HepG2 (cell line): ENCODE results near the gene ARFIP2. TPM values are rescaled to one million over a fixed set of nuclear protein-coding genes. Genes with fewer than 3 reads are reported as not detected.

Experiments
- ATAC-seq: fragments of 200-7000 bp; cut with Tn5 transposase; 3 replicates; pipeline ENCODE4 v1.9.1; 2020; ENCODE audit warnings: mild to moderate bottlenecking, moderate library complexity
- BruUV-seq: library from RNA; stranded (reverse); fragments of 400-500 nt; replicated peaks from 2 replicates; lab custom pipeline; 2021; lab: Mats Ljungman, UMichigan
- CTCF ChIA-PET: fragments of 300-600 bp; formaldehyde crosslinking; extraction: SDS; loops from one replicate; lab custom pipeline; 2021; ENCODE audit warnings: low total read pairs, inconsistent platforms, low intra/inter-chr PET ratio; lab: Yijun Ruan, JAX
- POLR2A ChIA-PET: fragments of 350-600 bp; sonication (Branson Sonifier 250); formaldehyde crosslinking; loops from one replicate; lab custom pipeline; 2020; ENCODE audit warnings: antibody characterized with exemption, inconsistent platforms; lab: Yijun Ruan, JAX
- DNase-seq: peaks from one replicate; pipeline ENCODE4 v3.0.0-alpha.2; 2015; ENCODE audit warnings: low spot score
- FAIRE-seq: peaks from 3 replicates; lab custom pipeline; 2011; peaks lifted over from hg19 to GRCh38; lab: Jason Lieb, UNC
- H2AFZ ChIP-seq: one replicate; pipeline ENCODE4 v1.6.1; 2011; ENCODE audit warnings: low read length, inconsistent platforms
- H3K27ac ChIP-seq: fragments of 300-600 bp; 3 replicates; pipeline ENCODE4 v1.8.0; 2011; ENCODE audit warnings: mixed run types, mild to moderate bottlenecking, mixed read lengths, low read length, inconsistent platforms; ENCODE audit not compliant: insufficient read depth; ENCODE audit errors: extremely low read length
- H3K27me3 ChIP-seq, 2 experiments: fragments of 200-600 bp in 1 of 2; 2 replicates in 1 of 2; 3 replicates in 1 of 2; pipeline versions ENCODE4 v1.6.0 to v1.8.0; 2011; ENCODE audit warnings: low read length in 2 of 2, mild to moderate bottlenecking in 2 of 2, moderate library complexity in 2 of 2, inconsistent platforms in 1 of 2; ENCODE audit not compliant: insufficient read depth in 2 of 2, control insufficient read depth in 1 of 2
- H3K36me3 ChIP-seq, 2 experiments: fragments of 200-600 bp in 1 of 2; replicated peaks in 1 of 2; 2 replicates in 1 of 2; 3 replicates in 1 of 2; pipeline versions ENCODE4 v1.5.1 to v1.8.0; 2011; ENCODE audit warnings: low read length in 2 of 2, inconsistent platforms in 1 of 2; ENCODE audit not compliant: insufficient read depth in 2 of 2, control insufficient read depth in 1 of 2
- H3K4me1 ChIP-seq: 2 replicates; pipeline ENCODE4 v1.5.1; 2012; ENCODE audit warnings: low read length, inconsistent platforms; ENCODE audit not compliant: insufficient read depth
- H3K4me2 ChIP-seq: 2 replicates; pipeline ENCODE4 v1.6.0; 2011; ENCODE audit warnings: low read depth, low read length, inconsistent platforms
- H3K4me3 ChIP-seq, 3 experiments: fragments of 200-600 bp in 1 of 3; sonication (generic), shearing (Covaris generic) in 1 of 3; replicated peaks in 1 of 3; 2 replicates each; pipeline ENCODE4 v1.5.1; 2011 to 2016; ENCODE audit warnings: low read length in 3 of 3, inconsistent platforms in 2 of 3, low read depth in 2 of 3, mild to moderate bottlenecking in 2 of 3, control low read depth in 1 of 3, mixed read lengths in 1 of 3; ENCODE audit not compliant: insufficient read depth in 1 of 3
- H3K79me2 ChIP-seq: one replicate; pipeline ENCODE4 v1.6.1; 2011; ENCODE audit warnings: low read length, inconsistent platforms; ENCODE audit not compliant: insufficient read depth
- H3K9ac ChIP-seq: 2 replicates; pipeline ENCODE4 v1.6.0; 2011; ENCODE audit warnings: mild to moderate bottlenecking, low read depth, low read length, inconsistent platforms; ENCODE audit not compliant: insufficient read depth
- H3K9me3 ChIP-seq: 2 replicates; pipeline ENCODE4 v1.5.1; 2012; ENCODE audit warnings: mild to moderate bottlenecking, low read length
- H4K20me1 ChIP-seq: 2 replicates; pipeline ENCODE4 v1.6.0; 2011; ENCODE audit warnings: inconsistent platforms, mild to moderate bottlenecking, low read length, moderate library complexity; ENCODE audit not compliant: insufficient read depth
- LBX2 ChIP-seq: sonication (generic); formaldehyde crosslinking; IDR thresholded peaks from 2 replicates; pipeline ENCODE4 v1.5.0; 2020; ENCODE audit warnings: missing genetic modification reagents, mild to moderate bottlenecking, borderline replicate concordance
- THAP7 ChIP-seq: sonication (generic); formaldehyde crosslinking; IDR thresholded peaks from 2 replicates; pipeline ENCODE4 v1.8.1; 2023; ENCODE audit warnings: mild to moderate bottlenecking, missing genetic modification reagents
- ZBTB38 ChIP-seq: sonication (generic); formaldehyde crosslinking; IDR thresholded peaks from 2 replicates; pipeline ENCODE4 v1.5.1; 2020; ENCODE audit warnings: mild to moderate bottlenecking, missing genetic modification reagents
- ZKSCAN5 ChIP-seq: sonication (generic); formaldehyde crosslinking; IDR thresholded peaks from 2 replicates; pipeline ENCODE4 v1.5.1; 2020; ENCODE audit warnings: mild to moderate bottlenecking, missing genetic modification reagents
- ZNF224 ChIP-seq: sonication (generic); formaldehyde crosslinking; IDR thresholded peaks from 2 replicates; pipeline ENCODE4 v1.5.0; 2020; ENCODE audit warnings: mild to moderate bottlenecking, missing genetic modification reagents
- ZNF891 ChIP-seq: sonication (generic); formaldehyde crosslinking; IDR thresholded peaks from 2 replicates; pipeline ENCODE4 v1.5.0; 2020; ENCODE audit warnings: mild to moderate bottlenecking, missing genetic modification reagents
- whole genome bisulfite sequencing: methylation state at CpG from one replicate; pipeline ENCODE4 v1.1.6; 2017; ENCODE audit warnings: low lambda C conversion rate; 5-methylcytosine and 5-hydroxymethylcytosine counted together
- in situ Hi-C: cut with HindIII; loops from 2 replicates; pipeline ENCODE4 v1.10.0; 2017; ENCODE audit warnings: low pct_unique_long_range_greater_than_20kb; ENCODE audit not compliant: extremely low pct_ligation_motif_present
- intact Hi-C: fragments of 100-400 bp; cut with micrococcal nuclease; formaldehyde crosslinking; loops from one replicate; pipeline ENCODE4 v1.10.0; 2022; ENCODE audit not compliant: unreplicated experiment
- polyA plus RNA-seq, 8 experiments: library from polyadenylated mRNA; depleted of rRNA in 3 of 8; stranded (reverse) in 7 of 8; unstranded in 1 of 8; fragments of >200 nt; fragmentation: Illumina TruSeq in 4 of 8; extraction: Trizol in 4 of 8; gene quantifications; 2 replicates each; pipeline versions ENCODE4 v1.2.1 to v1.2.3, GENCODE V29; 2011 to 2016; ENCODE audit warnings: low read depth in 4 of 8, missing spikeins in 1 of 8, mixed read lengths in 1 of 8; ENCODE audit not compliant: insufficient read depth in 1 of 8
- total RNA-seq, 5 experiments: library from RNA; depleted of rRNA; stranded (reverse); fragments of >200 nt; fragmentation: Illumina TruSeq; extraction: Trizol; gene quantifications; 2 replicates each; pipeline ENCODE4 v1.2.3, GENCODE V29; 2016; ENCODE audit warnings: low read depth in 1 of 5
- TF ChIP-seq, protein P1 (sequence below): sonication (generic); formaldehyde crosslinking; IDR thresholded peaks from 2 replicates; pipeline ENCODE4 v1.5.1; 2020; ENCODE audit warnings: mild to moderate bottlenecking, missing genetic modification reagents, moderate library complexity

Gene ARFIP2
- total and polyA plus RNA-seq, 2 of the 13 experiments (the other 11 are each of a cell fraction or from before 2014, with no cell fraction given), result 56.6 to 60.2 TPM

GRCh38 chr11:6502382-6502781, 21.3 kb upstream of the ARFIP2 start:
- no peaks in the 10 kb centered on the region for H3K27me3 ChIP-seq
- intact Hi-C loops (no loop called here), in situ Hi-C loops (loop anchor here (10.0 kb wide), 1 partner anchor 118 kb away; no protein-coding TSS in a partner anchor)
- H3K4me1 ChIP-seq, result no peaks in the 10 kb centered on the region
- 88% methylated on average over 3 of the region's 3 CpGs for WGBS
- BruUV-seq, result no TSS peak
- peaks cover 4 to 23% of the 10 kb centered on the region in 2 experiments; a peak in 3 of 5 replicates for H3K36me3 ChIP-seq
- no peak overlapping the region for H3K4me2 ChIP-seq
- ATAC-seq (no peak), DNase-seq (no peak), FAIRE-seq (no peak)
- H3K79me2 ChIP-seq, result no peaks in the 10 kb centered on the region
- no peak overlapping the region for H3K9ac ChIP-seq
- no peak overlapping the region for H2AFZ ChIP-seq
- POLR2A ChIA-PET, result no interaction called here
- TF ChIP-seq LBX2 (CRISPR knock-in tag) (no peak), ZNF224 (CRISPR knock-in tag) (no peak), ZKSCAN5 (no peak), ZNF891 (no peak), THAP7 (CRISPR knock-in tag) (no peak), ZBTB38 (no peak)
- TF ChIP-seq, protein P1, sequence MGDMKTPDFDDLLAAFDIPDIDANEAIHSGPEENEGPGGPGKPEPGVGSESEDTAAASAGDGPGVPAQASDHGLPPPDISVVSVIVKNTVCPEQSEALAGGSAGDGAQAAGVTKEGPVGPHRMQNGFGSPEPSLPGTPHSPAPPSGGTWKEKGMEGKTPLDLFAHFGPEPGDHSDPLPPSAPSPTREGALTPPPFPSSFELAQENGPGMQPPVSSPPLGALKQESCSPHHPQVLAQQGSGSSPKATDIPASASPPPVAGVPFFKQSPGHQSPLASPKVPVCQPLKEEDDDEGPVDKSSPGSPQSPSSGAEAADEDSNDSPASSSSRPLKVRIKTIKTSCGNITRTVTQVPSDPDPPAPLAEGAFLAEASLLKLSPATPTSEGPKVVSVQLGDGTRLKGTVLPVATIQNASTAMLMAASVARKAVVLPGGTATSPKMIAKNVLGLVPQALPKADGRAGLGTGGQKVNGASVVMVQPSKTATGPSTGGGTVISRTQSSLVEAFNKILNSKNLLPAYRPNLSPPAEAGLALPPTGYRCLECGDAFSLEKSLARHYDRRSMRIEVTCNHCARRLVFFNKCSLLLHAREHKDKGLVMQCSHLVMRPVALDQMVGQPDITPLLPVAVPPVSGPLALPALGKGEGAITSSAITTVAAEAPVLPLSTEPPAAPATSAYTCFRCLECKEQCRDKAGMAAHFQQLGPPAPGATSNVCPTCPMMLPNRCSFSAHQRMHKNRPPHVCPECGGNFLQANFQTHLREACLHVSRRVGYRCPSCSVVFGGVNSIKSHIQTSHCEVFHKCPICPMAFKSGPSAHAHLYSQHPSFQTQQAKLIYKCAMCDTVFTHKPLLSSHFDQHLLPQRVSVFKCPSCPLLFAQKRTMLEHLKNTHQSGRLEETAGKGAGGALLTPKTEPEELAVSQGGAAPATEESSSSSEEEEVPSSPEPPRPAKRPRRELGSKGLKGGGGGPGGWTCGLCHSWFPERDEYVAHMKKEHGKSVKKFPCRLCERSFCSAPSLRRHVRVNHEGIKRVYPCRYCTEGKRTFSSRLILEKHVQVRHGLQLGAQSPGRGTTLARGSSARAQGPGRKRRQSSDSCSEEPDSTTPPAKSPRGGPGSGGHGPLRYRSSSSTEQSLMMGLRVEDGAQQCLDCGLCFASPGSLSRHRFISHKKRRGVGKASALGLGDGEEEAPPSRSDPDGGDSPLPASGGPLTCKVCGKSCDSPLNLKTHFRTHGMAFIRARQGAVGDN (CRISPR knock-in tag), result no peak
- no peak overlapping the region for H3K4me3 ChIP-seq
- CTCF ChIA-PET, result no interaction called here
- no peaks in the 10 kb centered on the region for H3K9me3 ChIP-seq
- H3K27ac ChIP-seq, result no peak overlapping the region
- no peaks in the 10 kb centered on the region for H4K20me1 ChIP-seq
